HL-60 (cell line): ENCODE measurements around the gene ZFYVE19.

Source experiments
- DNase-seq, 2 experiments: peaks; one replicate each; pipeline ENCODE4 v3.0.0-alpha.2; 2010 to 2020; ENCODE audit warnings: low read depth in 1 of 2, low spot score in 1 of 2
- H3K27ac ChIP-seq: fragments of 250-450 bp; sonication (Bioruptor Pico); replicated peaks from 2 replicates; pipeline ENCODE4 v1.5.1; 2020; ENCODE audit warnings: mild to moderate bottlenecking, moderate library complexity
- H3K27me3 ChIP-seq: fragments of 250-450 bp; sonication (Bioruptor Pico); 2 replicates; pipeline ENCODE4 v1.5.1; 2021; ENCODE audit warnings: mild to moderate bottlenecking, moderate library complexity; ENCODE audit not compliant: insufficient read depth, poor library complexity, severe bottlenecking
- H3K4me3 ChIP-seq: replicated peaks from 2 replicates; pipeline ENCODE4 v1.5.1; 2011; ENCODE audit warnings: mild to moderate bottlenecking, control low read depth, low read length; ENCODE audit not compliant: insufficient read depth
- GABPA ChIP-seq: IDR thresholded peaks from 2 replicates; pipeline ENCODE4 v1.6.1; 2012; ENCODE audit warnings: low read depth
- POLR2AphosphoS5 ChIP-seq: IDR thresholded peaks from 2 replicates; pipeline ENCODE4 v1.6.1; 2012; ENCODE audit warnings: low read depth
- SPI1 ChIP-seq: IDR thresholded peaks from 2 replicates; pipeline ENCODE4 v1.6.1; 2012; ENCODE audit warnings: low read depth, mild to moderate bottlenecking, borderline replicate concordance
- TF ChIP-seq, protein P1 (sequence below): IDR thresholded peaks from one replicate; pipeline ENCODE4 v1.5.1; 2011; ENCODE audit warnings: low read length, control low read depth, inconsistent platforms; ENCODE audit not compliant: insufficient read depth
- TF ChIP-seq, protein P2 (sequence below): IDR thresholded peaks from 2 replicates; pipeline ENCODE4 v1.6.1; 2012; ENCODE audit warnings: low read depth; ENCODE audit not compliant: insufficient replicate concordance

ZFYVE19 gene

DNA sequence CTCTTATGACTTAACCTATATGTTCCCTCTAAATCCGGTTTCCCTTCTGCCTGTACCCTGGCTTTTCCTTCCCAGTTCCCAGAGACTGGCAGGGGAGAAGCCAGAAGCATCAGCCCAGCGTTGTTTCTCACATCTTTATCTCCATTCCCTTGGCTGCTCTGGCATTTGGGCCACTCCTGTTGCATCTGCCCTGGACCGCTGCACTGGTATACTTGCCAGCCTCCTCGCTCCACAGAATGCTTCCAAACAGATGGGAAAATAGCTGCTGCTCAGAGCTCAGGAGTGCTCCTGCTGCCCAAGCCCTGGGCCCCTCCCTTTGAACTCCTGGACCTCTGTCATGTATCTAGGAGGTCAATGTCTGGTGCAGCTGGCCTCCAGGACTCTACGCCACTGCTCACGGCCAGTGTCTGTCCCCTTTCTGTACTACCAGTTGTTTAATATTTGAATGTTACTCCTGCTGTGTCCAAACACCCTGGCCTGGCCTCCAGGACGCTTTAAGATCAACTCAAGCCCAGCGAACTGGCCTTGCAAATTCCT, 43.8 kb downstream of the ZFYVE19 start:
- Histone ChIP-seq H3K27ac (no peak overlapping the region), H3K27me3 (no peaks in the 10 kb centered on the region), H3K4me3 (no peak overlapping the region)
- TF ChIP-seq SPI1 (no peak), GABPA (no peak), POLR2AphosphoS5 (no peak)
- TF ChIP-seq, protein P1, sequence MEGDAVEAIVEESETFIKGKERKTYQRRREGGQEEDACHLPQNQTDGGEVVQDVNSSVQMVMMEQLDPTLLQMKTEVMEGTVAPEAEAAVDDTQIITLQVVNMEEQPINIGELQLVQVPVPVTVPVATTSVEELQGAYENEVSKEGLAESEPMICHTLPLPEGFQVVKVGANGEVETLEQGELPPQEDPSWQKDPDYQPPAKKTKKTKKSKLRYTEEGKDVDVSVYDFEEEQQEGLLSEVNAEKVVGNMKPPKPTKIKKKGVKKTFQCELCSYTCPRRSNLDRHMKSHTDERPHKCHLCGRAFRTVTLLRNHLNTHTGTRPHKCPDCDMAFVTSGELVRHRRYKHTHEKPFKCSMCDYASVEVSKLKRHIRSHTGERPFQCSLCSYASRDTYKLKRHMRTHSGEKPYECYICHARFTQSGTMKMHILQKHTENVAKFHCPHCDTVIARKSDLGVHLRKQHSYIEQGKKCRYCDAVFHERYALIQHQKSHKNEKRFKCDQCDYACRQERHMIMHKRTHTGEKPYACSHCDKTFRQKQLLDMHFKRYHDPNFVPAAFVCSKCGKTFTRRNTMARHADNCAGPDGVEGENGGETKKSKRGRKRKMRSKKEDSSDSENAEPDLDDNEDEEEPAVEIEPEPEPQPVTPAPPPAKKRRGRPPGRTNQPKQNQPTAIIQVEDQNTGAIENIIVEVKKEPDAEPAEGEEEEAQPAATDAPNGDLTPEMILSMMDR: no peak
- TF ChIP-seq, protein P2, sequence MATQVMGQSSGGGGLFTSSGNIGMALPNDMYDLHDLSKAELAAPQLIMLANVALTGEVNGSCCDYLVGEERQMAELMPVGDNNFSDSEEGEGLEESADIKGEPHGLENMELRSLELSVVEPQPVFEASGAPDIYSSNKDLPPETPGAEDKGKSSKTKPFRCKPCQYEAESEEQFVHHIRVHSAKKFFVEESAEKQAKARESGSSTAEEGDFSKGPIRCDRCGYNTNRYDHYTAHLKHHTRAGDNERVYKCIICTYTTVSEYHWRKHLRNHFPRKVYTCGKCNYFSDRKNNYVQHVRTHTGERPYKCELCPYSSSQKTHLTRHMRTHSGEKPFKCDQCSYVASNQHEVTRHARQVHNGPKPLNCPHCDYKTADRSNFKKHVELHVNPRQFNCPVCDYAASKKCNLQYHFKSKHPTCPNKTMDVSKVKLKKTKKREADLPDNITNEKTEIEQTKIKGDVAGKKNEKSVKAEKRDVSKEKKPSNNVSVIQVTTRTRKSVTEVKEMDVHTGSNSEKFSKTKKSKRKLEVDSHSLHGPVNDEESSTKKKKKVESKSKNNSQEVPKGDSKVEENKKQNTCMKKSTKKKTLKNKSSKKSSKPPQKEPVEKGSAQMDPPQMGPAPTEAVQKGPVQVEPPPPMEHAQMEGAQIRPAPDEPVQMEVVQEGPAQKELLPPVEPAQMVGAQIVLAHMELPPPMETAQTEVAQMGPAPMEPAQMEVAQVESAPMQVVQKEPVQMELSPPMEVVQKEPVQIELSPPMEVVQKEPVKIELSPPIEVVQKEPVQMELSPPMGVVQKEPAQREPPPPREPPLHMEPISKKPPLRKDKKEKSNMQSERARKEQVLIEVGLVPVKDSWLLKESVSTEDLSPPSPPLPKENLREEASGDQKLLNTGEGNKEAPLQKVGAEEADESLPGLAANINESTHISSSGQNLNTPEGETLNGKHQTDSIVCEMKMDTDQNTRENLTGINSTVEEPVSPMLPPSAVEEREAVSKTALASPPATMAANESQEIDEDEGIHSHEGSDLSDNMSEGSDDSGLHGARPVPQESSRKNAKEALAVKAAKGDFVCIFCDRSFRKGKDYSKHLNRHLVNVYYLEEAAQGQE: no peak
- no peak for DNase-seq

DNA sequence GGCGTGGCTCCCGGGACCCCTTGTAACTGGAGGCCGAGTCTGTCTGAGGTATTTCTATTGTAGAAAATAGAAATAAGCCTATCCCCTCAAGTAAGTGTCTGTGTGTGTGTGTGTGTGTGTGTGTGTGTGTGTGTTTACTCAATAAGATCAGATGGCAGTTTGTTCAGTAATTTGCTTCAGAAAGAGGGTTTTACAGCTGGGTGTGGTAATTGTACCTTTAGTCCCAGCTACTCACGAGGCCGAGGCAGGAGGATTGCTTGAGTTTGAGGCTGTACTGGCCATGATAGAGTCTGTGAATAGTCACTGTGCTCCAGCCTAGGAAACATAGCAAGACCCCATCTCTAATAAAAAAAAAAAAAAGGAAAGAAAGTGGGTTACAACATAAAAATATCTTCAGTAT, 45.6 kb downstream of the ZFYVE19 start:
- Histone ChIP-seq H3K4me3 (no peak overlapping the region), H3K27me3 (no peaks in the 10 kb centered on the region), H3K27ac (no peak overlapping the region)
- DNase-seq: no peak
- TF ChIP-seq, protein P1: no peak
- no peak for TF ChIP-seq SPI1
- no peak for TF ChIP-seq GABPA
- TF ChIP-seq, protein P2: no peak
- no peak for TF ChIP-seq POLR2AphosphoS5

DNA sequence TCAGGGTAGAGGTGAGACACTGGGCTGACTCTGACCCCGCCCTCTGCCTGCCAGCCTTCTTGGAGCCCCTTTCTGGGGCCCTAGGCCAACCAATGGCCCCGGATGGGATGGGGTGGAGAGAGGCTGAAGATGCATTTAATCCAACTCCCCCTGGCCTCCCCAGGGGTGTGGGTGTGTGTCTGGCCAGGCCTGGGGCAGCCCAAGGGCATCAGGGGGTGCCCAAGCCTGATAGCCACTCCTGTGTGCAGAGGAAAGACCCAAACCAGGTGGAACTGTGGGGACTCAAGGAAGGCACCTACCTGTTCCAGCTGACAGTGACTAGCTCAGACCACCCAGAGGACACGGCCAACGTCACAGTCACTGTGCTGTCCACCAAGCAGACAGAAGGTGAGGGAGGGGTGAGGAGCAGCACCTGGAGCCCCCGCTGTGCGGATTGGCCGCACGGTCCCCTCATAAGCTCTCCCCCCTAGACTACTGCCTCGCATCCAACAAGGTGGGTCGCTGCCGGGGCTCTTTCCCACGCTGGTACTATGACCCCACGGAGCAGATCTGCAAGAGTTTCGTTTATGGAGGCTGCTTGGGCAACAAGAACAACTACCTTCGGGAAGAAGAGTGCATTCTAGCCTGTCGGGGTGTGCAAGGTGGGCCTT, 46.5 kb downstream of the ZFYVE19 start:
- Histone ChIP-seq H3K27ac (no peak overlapping the region), H3K4me3 (no peak overlapping the region), H3K27me3 (no peaks in the 10 kb centered on the region)
- DNase-seq: no peak
- TF ChIP-seq SPI1 (no peak), GABPA (no peak), POLR2AphosphoS5 (no peak)
- TF ChIP-seq, protein P2: no peak
- TF ChIP-seq, protein P1: no peak
